ENCODE measurements around the gene EPHA5. TPM values are rescaled to one million over a fixed set of nuclear protein-coding genes. Genes with fewer than 3 reads are reported as not detected.

EPHA5 gene
- polyA plus RNA-seq, 1 donor, result 0.17 TPM

GRCh38 chr4:65623506-65623905 is 46.8 kb downstream of the EPHA5 start:
- DNase-seq, result peak; percentile 15

DNA sequence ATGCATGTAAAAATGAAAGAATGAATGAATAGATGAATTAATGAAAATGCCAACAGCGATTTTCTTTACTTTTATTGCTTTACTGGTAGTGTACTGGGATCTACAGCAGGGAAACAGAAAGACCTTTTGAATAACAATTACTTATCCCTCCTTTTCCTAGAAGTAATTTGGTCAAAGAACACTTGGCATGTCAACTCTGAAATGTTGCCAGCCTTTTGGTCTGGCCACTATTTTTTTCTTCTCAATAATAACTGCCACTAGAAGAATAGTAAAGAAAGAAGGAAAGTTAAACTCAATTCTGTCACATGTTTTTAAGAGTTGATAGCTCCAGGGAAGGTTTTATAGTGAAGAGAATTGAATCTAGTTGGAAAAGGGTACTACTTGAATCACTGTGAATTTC is 52.9 kb downstream of the EPHA5 start:
- DNase-seq, result no peak

GRCh38 chr4:65604515-65604914 is 65.8 kb downstream of the EPHA5 start:
- DNase-seq, result no peak

DNA sequence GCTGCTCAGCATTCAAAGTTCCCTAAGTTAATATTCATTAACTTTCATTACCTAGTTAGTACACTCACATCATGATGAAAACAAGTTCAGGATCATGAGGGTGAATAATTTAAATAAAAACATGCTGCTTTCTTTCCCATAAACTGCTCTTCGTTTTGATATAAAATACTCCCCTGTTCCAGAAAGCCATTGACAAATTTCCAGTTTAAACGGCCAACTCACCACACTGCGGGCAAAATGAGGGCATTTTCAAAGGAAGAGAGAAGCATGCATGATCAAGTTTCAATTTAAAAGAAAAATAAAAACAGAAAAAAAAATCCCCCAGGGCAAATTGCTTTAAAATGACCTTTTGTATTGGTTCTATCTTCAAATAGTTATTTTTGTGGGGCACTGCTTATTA is 69.6 kb downstream of the EPHA5 start:
- no peak for DNase-seq

- no peak for DNase-seq
Measured at GRCh38 chr4:65599340-65599739, 70.9 kb downstream of the EPHA5 start.

DNA sequence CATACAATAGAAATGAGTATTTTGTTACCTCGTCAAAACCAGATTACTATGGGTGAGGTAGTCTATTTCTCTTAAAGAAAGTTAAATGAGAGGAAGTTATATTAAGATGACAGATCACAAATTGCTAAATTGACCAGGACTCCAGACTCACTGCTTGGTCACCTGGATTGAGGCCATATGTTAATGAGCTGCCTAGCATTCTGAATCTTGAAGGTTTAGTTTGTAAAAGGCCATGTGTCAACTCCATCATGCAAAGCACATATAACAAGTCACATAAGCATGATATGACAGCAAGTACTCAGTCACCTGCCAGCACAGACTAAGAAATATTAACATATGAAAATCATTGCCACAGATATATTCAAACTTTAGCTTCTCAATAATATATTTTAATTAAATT is 72.6 kb downstream of the EPHA5 start:
- no peak for DNase-seq

GRCh38 chr4:65592089-65592488 is 78.2 kb downstream of the EPHA5 start:
- no peak for DNase-seq

DNA sequence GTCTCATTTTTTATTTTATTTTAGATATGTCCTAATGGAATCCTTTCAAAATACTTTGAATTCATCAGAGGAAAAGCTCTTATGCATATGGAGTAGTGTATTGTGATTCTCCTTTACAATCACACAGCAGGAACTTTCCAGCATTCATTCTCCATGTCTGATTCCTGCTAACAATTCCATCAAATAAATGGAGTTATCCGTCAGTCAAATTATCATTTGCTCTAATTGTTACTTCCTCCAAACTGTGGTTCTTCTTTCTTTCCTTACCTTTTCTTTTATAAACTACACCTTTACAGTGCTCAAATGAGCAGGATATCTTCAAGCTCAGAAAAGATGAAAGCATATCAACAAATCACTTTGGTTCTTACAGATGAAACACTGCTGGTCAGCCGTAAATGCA is 80.4 kb downstream of the EPHA5 start:
- DNase-seq, result no peak

DNA sequence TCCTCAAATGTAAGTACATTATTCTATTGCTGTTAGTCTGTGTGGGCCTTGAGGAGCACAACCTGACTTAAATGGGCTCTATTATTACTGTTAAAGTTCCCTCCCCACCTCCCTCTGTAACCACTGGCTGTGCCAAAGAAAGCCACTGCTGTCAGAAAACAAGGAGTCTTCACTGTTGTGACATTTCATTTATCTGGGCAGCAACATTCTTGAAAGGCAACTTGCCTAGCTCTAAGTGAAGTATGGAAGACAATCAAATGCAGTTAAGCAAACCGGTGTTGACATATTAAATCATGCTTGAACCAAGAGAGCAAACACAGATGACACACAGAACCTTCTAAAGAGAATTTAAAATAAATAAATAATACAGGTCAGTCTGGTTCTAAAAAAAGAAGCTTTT is 81.0 kb downstream of the EPHA5 start:
- no peak for DNase-seq

DNA sequence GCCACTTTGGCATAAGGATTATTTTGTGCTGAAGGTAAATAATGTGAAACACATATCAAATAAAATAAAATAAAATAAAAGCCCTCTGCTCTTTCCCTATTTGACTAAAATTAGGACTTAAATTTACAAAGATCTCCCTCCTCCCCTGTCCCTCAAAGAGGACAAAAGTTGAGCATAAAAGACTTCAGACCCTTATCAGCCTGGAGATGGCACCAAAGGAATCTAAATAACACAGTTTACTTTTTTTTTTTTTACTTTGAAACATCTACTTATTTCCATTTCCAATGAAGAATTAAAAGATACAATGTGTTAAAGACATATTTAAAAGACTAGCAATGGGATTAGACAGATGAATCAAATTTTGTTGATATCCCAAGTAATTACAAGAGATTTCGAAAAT is 89.7 kb downstream of the EPHA5 start:
- peak; percentile 1 for DNase-seq

DNA sequence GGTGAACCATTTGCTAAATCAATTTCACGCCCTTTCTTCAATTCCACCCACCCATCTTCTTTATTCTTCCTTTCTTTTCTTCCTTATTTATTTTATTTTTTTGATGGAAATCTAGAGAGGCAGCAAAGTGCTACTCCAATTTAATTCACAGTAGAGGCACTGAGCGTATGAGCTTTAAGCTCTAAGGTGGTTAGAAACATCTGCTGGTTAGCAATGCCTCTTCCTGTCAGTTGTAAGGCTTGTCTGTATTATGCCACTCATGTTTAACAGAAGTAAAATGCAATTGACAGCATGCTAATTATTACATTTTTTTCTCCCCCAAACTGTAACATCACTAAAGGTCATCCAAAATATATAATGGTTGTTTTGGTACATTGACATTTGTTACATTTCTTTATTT is 103.8 kb downstream of the EPHA5 start:
- DNase-seq, result no peak

- no peak for DNase-seq
Measured at GRCh38 chr4:65561164-65561563, 109.1 kb downstream of the EPHA5 start.

GRCh38 chr4:65559270-65559669 is 111.0 kb downstream of the EPHA5 start:
- no peak for DNase-seq

DNA sequence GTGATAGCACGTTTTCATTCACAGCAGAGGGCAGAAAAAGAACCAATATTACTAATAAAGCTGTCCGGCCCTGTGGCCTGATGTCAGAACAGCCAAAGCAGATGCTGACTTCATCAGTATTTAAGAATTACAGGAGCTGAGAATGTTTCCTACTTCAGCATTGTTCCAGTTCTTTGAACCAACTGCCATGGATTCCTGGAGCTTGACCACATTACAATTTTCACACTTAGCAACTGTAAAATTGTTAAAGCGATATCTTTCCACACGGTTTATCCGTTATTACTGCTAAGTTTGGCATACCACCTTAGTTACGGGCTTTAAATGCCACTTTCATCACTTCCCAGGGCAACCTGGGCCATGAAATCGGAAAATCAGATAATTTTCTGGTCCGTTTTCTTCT is 118.2 kb downstream of the EPHA5 start:
- no peak for DNase-seq

- no peak for DNase-seq
Measured at GRCh38 chr4:65550500-65550899, 119.8 kb downstream of the EPHA5 start.

- DNase-seq, result no peak
Measured at GRCh38 chr4:65546882-65547416, 123.3 kb downstream of the EPHA5 start.

DNA sequence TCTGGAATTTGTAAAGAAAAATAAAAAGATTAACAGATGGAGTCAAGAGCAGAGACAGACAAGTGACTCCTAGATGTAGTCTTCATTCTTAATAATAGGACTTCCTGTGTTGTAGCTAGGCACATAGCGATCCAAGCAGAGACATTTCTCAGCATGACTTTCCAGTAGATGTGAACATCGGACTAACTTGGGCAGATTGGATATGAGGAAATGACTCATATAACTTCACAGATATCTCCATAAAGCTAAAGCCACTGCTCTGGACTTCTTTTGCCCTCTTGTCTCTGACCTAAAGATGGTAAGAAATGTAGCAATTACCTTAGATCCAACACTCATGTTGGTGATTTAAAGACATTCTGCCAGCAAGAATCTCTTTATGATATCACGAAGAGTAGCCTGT is 131.7 kb downstream of the EPHA5 start:
- no peak for DNase-seq

DNA sequence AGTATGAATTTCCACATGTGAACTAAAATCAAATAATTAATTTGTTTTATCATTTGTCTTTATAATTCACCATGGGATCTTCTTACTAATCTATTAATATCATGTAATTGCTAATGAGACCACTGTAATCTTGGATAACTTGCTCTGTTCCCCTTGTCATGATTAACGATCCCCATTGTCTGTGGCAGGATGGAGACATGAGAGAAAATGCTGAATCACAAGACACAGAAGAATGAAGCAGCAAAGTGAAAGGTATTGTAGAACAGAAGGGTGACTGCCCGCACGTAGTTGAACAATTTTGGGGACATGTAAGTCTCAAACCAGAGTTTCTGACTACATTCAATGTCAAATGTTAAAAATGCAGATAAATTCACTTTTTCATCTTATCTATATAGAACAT is 135.2 kb downstream of the EPHA5 start:
- no peak for DNase-seq

- no peak for DNase-seq
Measured at GRCh38 chr4:65521666-65522065, 148.6 kb downstream of the EPHA5 start.

- DNase-seq, result no peak
Measured at GRCh38 chr4:65515646-65516045, 154.6 kb downstream of the EPHA5 start.

GRCh38 chr4:65510976-65511375 is 159.3 kb downstream of the EPHA5 start:
- DNase-seq, result no peak

GRCh38 chr4:65508168-65508567 is 162.1 kb downstream of the EPHA5 start:
- no peak for DNase-seq

GRCh38 chr4:65502131-65502701 is 168.1 kb downstream of the EPHA5 start:
- no peak for DNase-seq

GRCh38 chr4:65498606-65499005 is 171.7 kb downstream of the EPHA5 start:
- DNase-seq, result no peak

- DNase-seq, result no peak
Measured at GRCh38 chr4:65495439-65495838, 174.8 kb downstream of the EPHA5 start.

Data from hindlimb muscle (tissue), 1 donor.